Activated CD4-positive, alpha-beta T cell treated with anti-CD3 and anti-CD28 coated beads for 4 hours (primary cell): ENCODE results near the gene PRR36.
A peak's percentile ranks its signal among the peaks of the same experiment; 100 is the strongest.
"Not testable (repeated sequence)": the region's sequence is repeated elsewhere in the genome, so short reads cannot be mapped to it uniquely, and the experiment has no call there.

Source experiments
- DNase-seq, 2 donors: peaks; one replicate each; pipeline ENCODE4 v3.0.0-alpha.2; 2020

Gene PRR36

DNA sequence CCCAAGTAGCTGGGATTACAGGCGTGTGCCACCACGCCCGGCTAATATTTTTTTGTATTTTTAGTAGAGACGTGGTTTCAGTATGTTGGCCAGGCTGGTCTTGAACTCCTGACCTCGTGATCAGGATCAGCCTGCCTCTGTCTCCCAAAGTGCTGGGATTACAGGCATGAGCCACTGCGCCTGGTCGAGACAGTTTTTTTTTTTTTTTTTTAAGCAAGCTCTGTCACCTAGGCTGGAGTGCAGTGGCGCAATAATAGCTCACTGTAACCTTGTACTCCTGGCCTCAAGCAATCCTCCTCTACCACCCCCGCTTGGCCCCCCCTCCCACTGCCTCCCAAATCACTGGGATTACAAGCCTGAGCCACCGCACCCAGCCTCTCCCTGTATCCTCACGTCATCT, 23.1 kb upstream of the PRR36 start:
- no peak for DNase-seq

DNA sequence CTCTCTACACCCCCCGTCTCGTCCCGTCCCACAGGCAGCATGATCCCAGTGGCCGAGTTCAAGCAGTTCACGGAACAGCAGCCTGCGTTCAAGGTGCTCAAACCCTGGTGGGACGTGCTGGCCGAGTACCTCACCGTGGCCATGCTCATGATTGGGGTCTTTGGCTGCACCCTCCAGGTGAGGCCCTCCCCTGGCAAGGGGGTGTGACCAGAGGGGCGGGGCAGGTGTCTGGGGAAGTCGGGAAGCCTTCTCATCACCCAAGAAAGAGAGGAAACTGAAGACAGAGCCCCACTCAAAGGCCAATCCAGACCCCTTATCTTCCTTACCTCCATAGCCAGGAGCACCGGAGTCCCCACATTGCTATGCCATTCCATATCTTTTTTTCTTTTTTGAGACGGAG, 21.4 kb upstream of the PRR36 start:
- no peak for DNase-seq

DNA sequence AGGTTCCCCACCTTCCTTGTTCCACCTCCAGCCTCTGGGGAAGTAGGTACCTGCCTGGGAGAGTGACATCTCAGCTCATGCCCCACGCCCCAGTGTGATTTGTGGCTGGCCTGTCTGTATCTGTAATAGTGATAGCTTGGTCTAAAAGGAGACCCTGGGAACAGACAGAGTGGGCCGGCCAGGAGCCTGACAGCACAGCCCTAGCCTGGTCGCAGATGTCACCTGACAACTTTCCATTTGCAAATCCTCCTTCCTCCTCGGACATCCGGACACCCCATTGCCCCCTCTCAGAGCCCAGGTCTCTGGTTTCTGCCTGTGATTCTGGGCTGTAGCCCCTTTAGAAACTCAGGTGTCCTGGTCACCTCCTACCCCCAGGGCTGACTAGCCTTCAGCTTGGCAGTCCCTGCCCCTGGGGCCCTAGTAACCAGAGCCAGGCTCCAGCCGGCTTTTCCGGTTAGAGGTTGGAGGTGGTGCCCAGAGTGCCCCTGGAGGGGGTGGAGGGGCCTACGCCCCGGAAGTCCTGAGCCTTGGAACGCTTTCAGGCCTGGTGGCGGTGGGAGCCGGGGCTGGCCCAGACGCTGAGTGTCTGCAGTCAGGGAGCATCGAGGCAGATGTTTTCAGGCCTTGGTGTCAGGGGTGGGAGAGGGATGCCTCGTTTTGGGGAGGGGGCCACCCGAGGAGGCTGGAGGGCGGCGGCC, 20.6 kb upstream of the PRR36 start:
- DNase-seq: no peak

DNA sequence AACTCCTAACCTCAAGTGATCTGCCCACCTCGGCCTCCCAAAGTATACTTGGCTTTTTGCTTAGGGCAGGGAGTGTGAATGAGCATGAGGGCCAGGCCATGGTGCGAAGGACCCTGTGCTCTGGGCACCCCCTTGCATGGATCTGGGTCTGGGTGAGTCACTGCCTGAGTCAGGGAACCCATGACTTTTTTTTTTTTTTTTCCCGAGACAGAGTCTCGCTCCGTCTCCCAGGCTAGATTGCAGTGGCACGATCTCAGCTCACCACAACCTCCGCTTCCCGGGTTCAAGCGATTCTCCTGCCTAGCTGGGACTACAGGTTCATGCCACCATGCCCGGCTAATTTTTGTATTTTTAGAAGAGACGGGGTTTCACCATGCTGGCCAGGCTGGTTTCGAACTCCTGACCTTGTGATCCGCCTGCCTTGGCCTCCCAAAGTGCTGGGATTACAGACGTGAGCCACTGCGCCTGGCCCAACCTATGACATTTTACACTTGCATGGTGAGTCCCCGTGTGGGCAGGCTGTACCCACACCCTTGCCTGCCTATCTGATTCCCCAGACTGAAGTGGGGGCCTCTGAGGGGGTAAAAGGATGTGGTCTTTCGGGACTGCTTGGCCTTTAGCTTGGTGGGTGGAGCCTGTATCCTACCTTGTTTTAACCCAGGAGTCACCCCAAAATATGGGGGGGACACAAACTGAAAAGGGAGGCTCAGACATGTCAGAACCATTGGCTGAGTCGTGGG, 19.3 kb upstream of the PRR36 start:
- DNase-seq: not testable (repeated sequence)

DNA sequence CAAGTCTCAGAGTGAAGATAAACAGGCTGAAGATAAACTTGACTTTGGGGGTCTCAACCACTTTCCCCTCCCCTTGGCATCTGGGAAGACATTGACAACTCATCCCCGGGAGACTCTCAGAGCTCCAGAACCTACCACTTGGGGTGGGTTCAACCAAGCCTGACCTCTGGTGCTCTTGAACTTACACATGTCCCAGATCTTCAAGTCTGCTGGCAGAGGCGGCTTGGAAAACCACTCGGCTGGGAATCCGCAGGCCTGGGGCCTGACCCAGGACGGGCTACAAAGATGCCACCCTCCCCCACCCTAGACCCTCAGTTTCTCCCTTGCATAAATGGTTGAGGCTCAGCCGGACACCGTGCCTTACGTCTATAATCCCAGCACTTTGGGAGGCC, 14.6 kb upstream of the PRR36 start:
- DNase-seq: no peak

DNA sequence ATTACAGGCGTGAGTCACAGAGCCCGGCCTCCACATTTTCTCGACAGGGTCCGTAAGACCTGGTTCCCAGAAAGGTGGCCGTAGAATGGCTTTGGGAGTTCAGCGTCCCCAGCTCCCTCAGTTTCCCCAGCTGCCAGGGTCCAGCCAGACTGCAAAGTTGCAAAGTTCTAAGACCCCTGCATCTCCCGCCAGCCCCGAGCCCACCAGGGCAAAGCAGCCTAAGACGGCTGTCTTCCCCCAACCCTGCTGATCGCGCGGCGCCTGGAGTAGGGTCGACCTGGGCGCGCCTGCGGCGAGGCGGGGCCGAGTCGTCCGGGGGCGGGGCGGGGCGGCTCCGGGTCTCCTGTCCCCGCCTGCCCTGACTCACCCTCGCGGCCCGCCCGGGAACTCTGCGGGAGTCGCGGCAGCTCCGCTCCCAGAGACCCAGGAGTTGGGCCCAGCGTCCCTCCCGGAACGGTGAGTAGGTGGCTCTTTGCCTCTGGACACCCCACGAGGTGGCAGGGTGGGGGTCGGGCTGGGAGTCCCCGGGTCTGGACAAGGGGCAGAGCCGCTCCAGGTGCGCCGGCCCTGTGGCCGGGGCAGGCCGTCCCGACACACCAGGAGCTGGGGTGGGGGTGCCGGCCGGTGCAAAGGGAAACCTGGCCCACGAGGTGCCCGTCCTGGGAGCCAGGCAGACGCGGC, 14.1 kb upstream of the PRR36 start, which contains the start of gene LRRC8E:
Gene LRRC8E (plus strand): TSS at position 366 of the 681 bp plus-strand sequence. CDS start 7,094 bp downstream, outside the sequence.
- peak; percentile 40 to 42 for DNase-seq

DNA sequence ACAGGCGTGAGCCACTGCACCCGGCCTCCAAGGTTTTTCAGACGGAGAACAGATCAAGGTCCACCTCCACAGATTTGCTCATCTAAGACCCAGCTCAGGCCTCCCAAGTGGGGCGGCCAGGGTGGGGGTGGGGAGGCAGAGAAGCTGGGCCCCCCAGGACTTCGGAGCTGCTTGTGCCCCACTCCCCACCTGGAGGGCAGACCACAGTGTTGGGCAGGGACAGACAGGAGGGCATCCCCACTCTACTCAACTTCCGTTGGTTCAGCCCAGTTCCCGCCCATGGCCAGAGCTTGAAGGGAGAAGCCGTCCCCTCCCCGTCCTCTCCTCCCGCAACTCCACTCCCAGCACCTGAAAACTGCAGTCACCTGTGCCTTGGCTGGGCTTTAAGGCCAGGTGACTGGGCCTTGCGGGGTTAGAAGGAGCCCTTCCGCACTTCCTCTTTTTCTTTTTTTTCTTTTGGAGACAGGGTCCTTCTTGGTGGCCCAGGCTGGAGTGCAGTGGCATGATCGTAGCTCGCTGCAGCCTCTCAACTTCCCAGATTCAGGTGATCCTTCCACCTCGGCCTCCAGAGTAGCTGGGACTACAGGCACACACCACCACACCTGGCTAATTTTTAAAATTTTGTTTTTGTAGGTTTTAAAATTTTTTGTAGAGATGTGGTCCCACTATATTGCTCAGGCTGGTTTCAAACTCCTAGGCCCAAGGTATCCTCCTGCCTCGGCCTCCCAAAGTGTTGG, 13.4 kb upstream of the PRR36 start:
- no peak for DNase-seq

DNA sequence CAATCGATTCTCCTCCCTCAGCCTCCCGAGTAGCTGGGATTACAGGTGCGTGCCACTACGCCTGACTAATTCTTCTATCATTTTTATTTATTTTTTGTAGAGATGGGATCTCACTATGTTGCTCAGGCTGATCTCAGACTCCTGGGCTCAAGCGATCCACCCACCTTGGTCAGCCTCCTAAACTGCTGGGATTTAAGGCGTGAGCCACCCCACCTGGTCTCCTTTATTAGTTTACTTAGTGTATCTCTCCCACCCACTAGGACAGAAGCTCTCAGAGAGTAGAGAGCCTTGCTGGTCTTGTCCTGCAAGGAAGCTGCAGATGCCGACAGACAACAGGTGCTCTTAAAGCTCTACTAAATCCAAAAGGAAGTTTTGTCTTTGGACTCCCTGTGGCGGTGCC, 11.6 kb upstream of the PRR36 start:
- DNase-seq: no peak

DNA sequence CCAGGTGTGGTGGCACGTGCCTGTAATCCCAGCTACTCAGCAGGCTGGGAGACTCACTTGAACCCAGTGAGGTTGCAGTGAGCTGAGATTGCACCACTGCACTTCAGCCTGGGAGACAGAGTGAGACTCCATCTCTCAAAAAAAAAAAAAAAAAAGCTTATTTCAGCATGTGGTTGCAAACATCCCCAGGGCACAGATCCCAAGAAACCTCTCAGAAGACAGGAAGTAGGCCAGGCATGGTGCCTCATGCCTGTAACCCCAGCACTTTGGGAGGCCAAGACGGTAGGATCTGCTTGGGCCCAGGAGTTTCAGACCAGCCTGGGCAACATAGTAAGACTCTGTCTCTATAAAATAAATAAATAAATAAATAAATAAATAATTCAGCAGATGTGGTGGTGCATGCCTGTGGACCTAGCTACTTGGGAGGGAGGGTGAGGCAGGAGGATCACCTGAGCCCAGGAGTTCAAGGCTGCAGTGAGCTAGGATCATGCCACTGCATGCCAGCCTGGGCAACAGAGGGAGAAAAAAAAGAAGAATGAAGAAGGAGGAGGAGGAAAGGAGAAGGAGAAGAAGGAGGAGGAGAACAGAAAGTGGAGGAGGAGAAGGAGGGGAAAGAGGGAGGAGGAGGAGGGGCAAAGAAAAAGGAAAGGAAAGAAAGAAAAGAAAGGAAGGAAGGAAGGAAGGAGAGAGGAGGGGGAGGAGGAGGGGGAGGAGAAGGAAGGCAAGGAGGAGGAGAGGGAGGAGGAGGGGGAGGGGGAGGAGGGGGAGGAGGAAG, 9.8 kb upstream of the PRR36 start:
- DNase-seq: no peak

DNA sequence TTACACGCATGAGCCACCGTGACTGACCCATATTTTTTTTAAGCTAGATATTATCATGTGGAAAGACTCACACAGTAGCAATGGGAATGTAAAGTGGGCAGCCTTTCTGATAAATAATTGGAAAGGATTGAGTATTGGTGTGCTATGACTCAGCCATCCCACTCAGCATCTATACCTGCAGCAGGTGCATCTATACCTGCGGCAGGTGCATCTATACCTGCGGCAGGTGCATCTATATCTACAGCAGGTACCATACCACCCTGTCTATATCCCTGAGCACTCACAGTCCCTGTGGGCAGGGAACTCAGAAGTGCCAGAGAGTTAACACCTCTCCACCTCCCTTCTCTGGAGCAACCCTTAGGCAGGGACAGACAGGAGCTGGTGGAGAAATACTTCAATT, 8.9 kb upstream of the PRR36 start:
- DNase-seq: no peak

DNA sequence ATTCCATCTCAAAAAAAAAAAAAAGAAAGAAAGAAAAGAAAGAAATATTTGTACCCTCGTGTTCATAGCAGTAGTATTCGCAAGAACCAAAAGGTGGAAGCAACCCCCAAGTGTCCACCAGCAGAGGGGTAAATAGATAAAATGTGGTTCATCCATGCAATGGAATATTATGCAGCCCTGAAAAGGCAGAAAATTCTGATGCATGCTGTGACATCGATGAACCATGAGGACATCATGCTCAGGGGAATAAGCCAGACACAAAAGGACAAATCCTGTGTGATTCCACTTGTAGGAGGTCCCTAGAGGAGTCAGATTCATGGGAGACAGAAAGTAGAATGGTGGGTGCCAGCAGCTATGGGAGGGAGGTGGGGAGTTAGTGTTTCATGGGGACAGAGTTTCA, 7.7 kb upstream of the PRR36 start:
- DNase-seq: no peak

DNA sequence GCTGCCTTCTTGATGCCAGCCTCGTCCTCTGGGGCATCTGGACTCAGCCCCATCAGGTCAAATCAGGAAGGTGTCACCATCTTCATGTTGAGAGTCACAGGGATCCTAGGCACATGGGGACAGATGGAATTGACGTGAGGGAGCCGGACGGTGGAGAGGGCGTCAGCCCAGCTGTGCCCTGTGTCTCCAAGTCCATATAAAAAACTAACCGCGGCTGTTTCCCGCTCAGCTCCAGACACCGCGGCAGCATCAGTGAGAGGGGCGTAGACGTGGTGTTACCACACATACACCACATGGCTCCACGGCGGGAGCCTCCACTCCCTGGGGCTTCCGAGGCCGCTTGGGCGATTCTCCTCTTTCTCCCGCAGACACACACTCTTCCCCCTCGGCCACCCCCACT, 5.6 kb upstream of the PRR36 start:
- no peak for DNase-seq

DNA sequence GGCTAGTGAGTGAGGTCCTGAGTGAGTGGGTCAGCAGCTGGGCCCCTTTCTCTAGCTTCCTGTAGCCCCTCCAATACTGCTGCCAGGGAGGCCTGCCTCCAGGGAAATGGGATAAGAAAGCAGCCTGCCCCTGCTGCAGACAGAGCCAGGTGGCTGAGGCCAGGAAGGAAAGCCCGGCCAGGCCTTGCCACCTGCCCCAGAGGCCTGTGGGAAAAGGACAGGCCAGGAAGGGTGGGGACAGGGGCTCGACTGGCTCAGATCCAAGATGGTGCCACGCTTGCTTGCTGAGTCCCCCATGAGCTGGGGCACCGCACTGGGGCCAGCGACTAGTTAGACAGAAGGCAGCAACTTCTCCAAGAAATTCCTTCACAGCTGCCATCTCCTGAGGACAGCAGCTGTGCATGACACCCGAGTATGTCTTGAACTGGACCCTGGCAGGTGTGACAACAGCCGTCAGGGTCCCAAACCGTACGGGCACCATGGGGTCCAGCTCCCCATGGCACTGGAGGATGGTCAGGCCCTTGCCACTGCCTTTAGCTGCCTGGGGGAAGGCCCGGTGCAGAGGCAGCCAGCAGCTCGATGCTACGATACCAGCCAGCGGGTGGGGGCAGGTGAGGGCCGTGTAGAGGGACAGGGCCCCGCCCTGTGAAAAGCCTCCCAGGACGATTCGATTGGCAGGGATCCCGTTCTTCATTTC, 5.1 kb upstream of the PRR36 start:
- DNase-seq: no peak

DNA sequence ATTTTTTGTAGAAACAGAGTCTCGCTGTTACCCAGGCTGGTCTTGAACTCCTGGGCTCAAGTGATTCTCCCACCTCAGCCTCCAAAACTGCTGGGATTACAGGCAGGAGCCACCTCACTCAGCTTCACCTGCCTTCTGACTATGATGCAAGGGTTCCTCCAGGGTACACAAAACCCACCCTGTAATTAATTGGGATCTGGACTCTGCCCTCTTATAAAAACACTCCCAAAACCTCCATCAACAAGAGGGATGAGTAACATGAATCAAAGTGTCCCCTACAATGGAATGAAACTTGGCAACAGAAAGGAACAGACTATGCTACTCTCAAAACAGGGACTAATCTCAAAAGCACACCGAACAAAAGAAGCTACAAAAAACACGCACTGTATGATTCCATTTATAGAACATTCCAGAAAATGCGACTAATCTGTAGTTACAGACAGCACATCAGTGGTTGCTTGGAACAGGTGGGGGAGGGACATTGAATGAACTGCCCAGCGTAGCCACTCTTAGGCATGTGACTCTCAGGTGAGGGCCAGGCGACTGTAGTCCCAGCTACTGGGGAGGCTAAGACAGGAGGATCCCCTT, 3.2 kb upstream of the PRR36 start:
- no peak for DNase-seq

DNA sequence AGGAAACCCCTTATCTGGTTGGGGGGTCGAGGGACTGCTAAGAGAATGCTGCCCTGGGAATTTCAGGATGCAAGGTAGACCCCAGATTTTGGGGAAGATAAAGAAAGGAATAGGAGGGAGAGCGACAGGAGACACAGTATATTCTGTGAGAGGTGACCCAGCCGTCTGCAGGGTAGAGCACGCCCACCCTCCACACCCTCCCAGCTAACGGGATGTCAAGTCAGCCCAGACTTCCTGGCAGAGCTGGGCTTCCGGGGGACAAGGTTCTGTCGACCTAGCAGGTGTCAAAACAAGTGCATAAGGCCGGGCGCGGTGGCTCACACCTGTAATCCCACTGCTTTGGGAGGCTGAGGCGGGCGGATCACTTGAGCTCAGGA, 695 bp upstream of the PRR36 start:
- DNase-seq: no peak

DNA sequence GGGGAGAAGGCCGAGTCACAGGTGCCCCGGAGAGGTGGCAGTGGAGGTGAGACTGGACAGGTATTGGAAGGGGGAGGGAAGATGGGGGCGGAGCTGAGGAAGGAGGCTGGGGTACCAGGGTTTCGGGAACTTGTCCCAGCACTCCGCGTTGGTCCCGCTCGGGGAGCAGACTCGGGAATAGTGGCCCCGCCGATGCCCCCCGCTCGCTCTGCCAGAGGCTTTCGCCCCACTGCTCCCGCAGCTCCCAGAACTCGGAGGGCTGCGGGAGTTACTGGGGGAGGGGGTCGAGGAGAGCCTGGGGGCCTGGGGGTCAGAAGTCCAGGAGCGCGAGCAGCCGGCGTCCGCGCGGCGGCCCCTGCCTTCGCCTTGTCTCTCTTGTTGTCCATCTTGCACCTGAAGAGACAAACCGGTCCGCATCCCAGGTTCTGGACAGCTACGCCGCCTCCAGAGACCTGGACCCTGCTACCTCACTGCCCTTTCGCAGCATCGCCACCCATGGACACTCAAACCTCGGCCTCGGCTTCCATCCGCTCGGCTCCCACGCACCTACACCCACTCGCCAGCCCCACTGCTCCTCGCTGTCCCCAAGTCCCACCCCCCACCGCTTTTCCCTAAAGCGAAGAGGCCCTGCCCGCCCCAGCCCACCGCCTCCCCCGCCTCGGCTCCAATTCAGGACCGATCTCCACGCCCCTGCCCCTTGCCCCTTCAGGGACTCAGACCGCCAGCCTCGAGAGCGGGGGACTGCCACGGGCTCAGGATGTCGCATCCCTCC, 700 bp downstream of the PRR36 start:
- DNase-seq: no peak

DNA sequence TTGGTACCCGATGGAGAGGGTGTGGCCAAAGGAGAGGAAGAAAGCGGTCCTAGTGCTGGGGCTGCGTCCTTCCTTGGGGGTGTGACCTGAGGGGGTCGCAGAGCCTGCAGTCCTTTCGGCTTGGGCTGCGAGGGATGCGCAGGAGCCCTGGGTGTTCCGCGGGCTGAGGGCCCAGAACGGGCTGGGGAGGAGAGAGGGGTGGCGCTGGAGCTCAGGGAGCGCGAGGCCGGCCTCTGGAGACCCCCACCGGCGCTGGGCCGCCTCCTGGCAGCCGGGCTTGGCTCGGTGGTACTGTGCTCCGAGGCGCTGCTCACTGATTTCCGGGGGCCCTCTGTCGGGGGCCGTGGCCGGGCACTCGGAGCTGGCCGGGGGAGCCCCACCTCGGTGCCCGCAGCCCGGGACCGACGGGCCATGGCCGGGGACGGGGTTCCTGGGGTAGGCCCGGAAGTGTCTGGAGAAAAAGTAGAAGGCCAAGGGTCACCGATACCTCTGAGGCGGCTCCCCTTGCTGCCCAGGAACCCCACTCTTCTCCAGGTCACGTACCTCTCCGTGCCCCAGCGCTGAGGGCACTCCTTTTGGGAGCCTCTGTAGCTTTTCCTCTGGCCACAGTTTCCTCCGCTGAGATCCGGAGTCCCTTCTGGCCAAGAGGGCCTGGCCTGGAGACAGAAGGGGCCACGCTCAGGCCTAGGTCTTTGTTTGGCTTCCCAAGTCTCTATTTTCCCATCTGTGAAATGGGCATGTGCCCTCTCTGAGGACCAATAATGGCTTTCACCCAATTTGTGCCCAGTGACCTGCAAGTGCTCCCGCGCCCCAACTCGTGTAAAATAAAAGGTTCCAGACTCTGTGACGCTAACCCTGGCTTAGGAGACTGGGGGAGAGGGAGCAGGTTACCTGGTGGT, 1.6 kb downstream of the PRR36 start:
- DNase-seq: no peak

DNA sequence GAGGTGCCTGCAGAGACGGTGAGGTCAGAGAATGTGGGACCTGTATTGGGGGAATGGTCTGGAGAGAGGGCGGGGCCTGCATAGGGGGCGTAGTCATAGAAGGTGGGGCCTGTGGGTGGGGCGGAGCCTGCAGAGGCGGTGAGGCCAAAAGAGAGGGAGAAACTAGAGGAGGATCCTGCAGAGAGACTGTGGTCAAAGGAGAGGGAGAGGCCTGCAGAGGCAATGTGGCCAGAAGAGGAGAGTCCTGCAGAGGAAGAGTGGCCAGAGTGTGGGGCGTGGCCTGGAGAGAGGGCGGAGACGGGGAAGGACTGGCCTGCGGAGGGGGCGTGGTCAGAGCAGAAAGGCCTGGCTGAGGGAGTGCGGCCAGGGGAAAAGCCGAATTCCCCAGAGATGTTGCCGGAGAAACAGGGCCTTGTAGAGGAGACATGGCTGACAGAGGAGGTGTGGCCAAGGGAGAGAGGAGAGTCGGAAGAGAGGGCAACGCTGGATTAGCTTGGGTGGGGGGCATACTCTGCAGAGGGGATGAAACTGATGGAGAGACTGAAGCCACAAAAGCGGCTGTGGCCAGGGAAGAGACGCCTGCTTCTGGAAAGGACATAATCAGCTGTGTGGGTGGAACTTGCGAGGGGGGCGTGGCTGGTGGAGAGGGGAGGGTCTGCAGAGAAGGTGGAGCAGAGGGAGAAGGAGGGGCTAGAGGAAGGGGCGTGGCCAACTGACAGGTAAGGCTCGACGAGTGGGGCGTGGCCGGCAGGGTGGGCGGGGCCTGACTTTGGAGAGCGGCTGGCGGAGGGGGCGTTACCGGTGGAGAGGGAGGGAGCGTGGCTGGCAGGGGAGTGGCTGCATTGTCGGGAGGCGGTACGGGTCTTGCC, 2.5 kb downstream of the PRR36 start:
- DNase-seq: peak; percentile 73 to 81
